CD4-positive, alpha-beta T cell (primary cell): ENCODE measurements around the gene PRKCH. TPM values are rescaled to one million over a fixed set of nuclear protein-coding genes. Genes with fewer than 3 reads are reported as not detected.

Experiments
- ATAC-seq: fragments of 200-7000 bp; cut with Tn5 transposase; one replicate; pipeline ENCODE4 v1.10.0; 2022; ENCODE audit warnings: mild to moderate bottlenecking; ENCODE audit not compliant: poor library complexity
- CTCF ChIA-PET: fragments of 350-600 bp; sonication (Branson Sonifier 250); formaldehyde crosslinking; loops from one replicate; lab custom pipeline; 2021; ENCODE audit warnings: antibody characterized with exemption, inconsistent platforms; lab: Charles Lee
- POLR2A ChIA-PET: fragments of 350-600 bp; sonication (Branson Sonifier 250); formaldehyde crosslinking; loops from one replicate; lab custom pipeline; 2021; ENCODE audit warnings: antibody characterized with exemption, inconsistent platforms; lab: Charles Lee
- DNase-seq, 14 experiments: peaks; one replicate each; pipeline ENCODE4 v3.0.0-alpha.2; 2013 to 2020; ENCODE audit warnings: mixed read lengths in 2 of 14
- H3K27ac ChIP-seq, 2 donors: one replicate each; pipeline versions ENCODE4 v1.5.1 to v1.7.0; 2013; ENCODE audit warnings: low read length in 2 of 2, low read depth in 1 of 2, mild to moderate bottlenecking in 1 of 2
- H3K27me3 ChIP-seq, 2 experiments: 1 replicate in 1 of 2; 2 replicates in 1 of 2; pipeline versions ENCODE4 v1.6.1 to v1.7.0; 2013; ENCODE audit warnings: low read length in 2 of 2, control low read depth in 1 of 2, mild to moderate bottlenecking in 1 of 2, moderate library complexity in 1 of 2; ENCODE audit not compliant: insufficient read depth in 2 of 2, control insufficient read depth in 1 of 2
- H3K36me3 ChIP-seq: one replicate; pipeline ENCODE4 v1.6.1; 2013; ENCODE audit warnings: low read length, control low read depth; ENCODE audit not compliant: insufficient read depth
- H3K4me1 ChIP-seq: one replicate; pipeline ENCODE4 v1.6.1; 2013; ENCODE audit warnings: low read length, control low read depth; ENCODE audit not compliant: insufficient read depth
- H3K4me3 ChIP-seq: one replicate; pipeline ENCODE4 v1.5.1; 2013; ENCODE audit warnings: mild to moderate bottlenecking, low read length, moderate library complexity
- H3K9me3 ChIP-seq, 2 experiments: 1 replicate in 1 of 2; 2 replicates in 1 of 2; pipeline versions ENCODE4 v1.6.1 to v1.7.0; 2013; ENCODE audit warnings: low read length in 2 of 2, mild to moderate bottlenecking in 2 of 2, control low read depth in 1 of 2, moderate library complexity in 1 of 2; ENCODE audit not compliant: control insufficient read depth in 1 of 2, insufficient read depth in 1 of 2
- H3K27ac Mint-ChIP-seq: one replicate; pipeline ENCODE4 v1.8.0; 2020; ENCODE audit warnings: mixed read lengths
- H3K27me3 Mint-ChIP-seq: one replicate; pipeline ENCODE4 v1.8.0; 2021; ENCODE audit warnings: mixed read lengths
- H3K36me3 Mint-ChIP-seq: one replicate; pipeline ENCODE4 v1.8.0; 2021; ENCODE audit warnings: low read depth, mixed read lengths
- H3K4me1 Mint-ChIP-seq: one replicate; pipeline ENCODE4 v1.8.0; 2021; ENCODE audit warnings: low read depth, mixed read lengths
- H3K4me3 Mint-ChIP-seq: one replicate; pipeline ENCODE4 v1.8.0; 2020; ENCODE audit warnings: mild to moderate bottlenecking, mixed read lengths
- H3K9me3 Mint-ChIP-seq: one replicate; pipeline ENCODE4 v1.8.0; 2020; ENCODE audit warnings: mixed read lengths
- intact Hi-C, 2 experiments: fragments of 100-400 bp; cut with DNase I in 1 of 2; cut with micrococcal nuclease in 1 of 2; formaldehyde crosslinking; loops; one replicate each; pipeline versions ENCODE4 v1.15.1 to v1.9.0; 2023 to 2025; cut with DNase I, micrococcal nuclease
- total RNA-seq, 174 experiments: library from RNA in 2 of 174; stranded (reverse) in 2 of 174; gene quantifications; one replicate each; pipeline ENCODE4 v1.2.3 and lab custom pipeline; 2021 to 2026
- TF ChIP-seq, protein P1 (sequence below): fragments of 200-600 bp; IDR thresholded peaks from one replicate; pipeline ENCODE4 v1.8.0; 2022; ENCODE audit warnings: antibody characterized with exemption, mild to moderate bottlenecking

The PRKCH gene
- total RNA-seq, 2 experiments from 2014 or later, result 378 to 385 TPM

DNA sequence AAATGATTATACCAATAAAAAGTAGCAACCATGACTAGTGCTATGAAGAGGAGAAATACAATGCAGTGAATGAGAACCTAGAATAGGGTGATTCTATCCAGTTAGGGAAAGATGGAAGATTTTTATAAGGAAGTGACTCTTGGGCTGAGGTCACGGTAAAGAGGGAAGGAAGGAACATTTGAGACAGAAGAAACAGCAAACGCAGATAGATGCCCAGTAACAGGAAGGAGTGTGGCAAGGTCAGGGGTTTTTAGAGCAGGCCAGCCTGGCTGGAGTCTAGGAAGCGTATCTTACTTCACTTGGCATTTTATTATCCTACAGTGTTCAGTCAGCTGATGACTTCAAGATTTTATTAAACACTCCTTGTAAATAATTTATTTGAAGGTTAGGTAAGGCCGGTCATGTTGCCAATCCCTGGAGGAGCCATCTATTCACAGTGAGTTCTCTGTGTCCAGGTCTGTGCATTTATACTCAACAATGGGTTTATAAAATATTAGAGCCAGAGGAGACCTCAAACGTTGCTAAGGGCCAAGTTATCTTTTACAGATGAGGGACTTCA is 170.6 kb downstream of the PRKCH start:
- Histone ChIP-seq H3K4me1 (peaks cover 52% of the 10 kb centered on the region), H3K9me3 (no peaks in the 10 kb centered on the region), H3K27ac (peak overlapping the region in 1 of 2 donors; percentile 40), H3K4me3 (no peak overlapping the region), H3K27me3 (no peaks in the 10 kb centered on the region), H3K36me3 (peaks cover 96% of the 10 kb centered on the region)
- H3K9me3 Mint-ChIP-seq, result no peaks in the 10 kb centered on the region
- no peak overlapping the region for H3K27ac Mint-ChIP-seq
- no peak overlapping the region for H3K4me3 Mint-ChIP-seq
- ATAC-seq (no peak), DNase-seq (no peak)
- H3K4me1 Mint-ChIP-seq, result peaks cover 25% of the 10 kb centered on the region
- CTCF ChIA-PET, result interaction anchor here (1.1 to 2.2 kb wide), 4 partner anchors 15 to 26 kb away, joined by 3 to 7 read pairs (median 4); no protein-coding TSS in a partner anchor
- no peaks in the 10 kb centered on the region for H3K36me3 Mint-ChIP-seq
- POLR2A ChIA-PET, result interaction anchor here (1.0 to 3.8 kb wide), 3 partner anchors 12 to 15 kb away, joined by 4 to 28 read pairs (median 5); no protein-coding TSS in a partner anchor
- H3K27me3 Mint-ChIP-seq, result no peaks in the 10 kb centered on the region
- TF ChIP-seq, protein P1, sequence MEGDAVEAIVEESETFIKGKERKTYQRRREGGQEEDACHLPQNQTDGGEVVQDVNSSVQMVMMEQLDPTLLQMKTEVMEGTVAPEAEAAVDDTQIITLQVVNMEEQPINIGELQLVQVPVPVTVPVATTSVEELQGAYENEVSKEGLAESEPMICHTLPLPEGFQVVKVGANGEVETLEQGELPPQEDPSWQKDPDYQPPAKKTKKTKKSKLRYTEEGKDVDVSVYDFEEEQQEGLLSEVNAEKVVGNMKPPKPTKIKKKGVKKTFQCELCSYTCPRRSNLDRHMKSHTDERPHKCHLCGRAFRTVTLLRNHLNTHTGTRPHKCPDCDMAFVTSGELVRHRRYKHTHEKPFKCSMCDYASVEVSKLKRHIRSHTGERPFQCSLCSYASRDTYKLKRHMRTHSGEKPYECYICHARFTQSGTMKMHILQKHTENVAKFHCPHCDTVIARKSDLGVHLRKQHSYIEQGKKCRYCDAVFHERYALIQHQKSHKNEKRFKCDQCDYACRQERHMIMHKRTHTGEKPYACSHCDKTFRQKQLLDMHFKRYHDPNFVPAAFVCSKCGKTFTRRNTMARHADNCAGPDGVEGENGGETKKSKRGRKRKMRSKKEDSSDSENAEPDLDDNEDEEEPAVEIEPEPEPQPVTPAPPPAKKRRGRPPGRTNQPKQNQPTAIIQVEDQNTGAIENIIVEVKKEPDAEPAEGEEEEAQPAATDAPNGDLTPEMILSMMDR, result no peak
- intact Hi-C loops, result no loop called here

DNA sequence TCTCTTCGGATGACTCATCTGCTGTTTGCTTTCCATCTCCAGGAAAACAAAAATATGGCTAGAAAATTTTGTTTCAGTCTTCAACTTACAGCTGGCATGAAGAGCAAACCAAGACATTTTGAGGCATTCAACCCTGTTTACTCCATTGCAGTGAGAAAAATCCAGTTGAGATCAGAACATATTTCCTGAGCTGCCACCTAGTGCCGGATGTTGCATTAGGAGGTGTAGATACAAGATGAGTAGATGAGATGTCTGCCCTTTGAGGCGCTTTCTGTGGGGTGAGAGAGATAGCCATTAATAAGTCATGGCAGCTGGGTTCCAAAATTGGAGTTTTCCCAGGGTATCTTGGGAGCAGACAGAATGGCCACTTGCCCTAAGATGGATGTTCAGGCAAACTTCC is 171.1 kb downstream of the PRKCH start:
- no peaks in the 10 kb centered on the region for H3K9me3 ChIP-seq
- no peaks in the 10 kb centered on the region for H3K36me3 Mint-ChIP-seq
- intact Hi-C loops, result no loop called here
- ChIA-PET POLR2A (interaction anchor here (0.7 to 3.8 kb wide), 4 partner anchors 11 to 20 kb away, joined by 4 to 28 read pairs (median 4); no protein-coding TSS in a partner anchor), CTCF (interaction anchor here (1.1 to 2.2 kb wide), 7 partner anchors 9 to 27 kb away, joined by 3 to 7 read pairs (median 5); no protein-coding TSS in a partner anchor)
- DNase-seq (peak in 4 of 14 experiments; percentile 30 to 60 (median 48)), ATAC-seq (peak; percentile 63)
- H3K4me1 Mint-ChIP-seq, result peaks cover 20% of the 10 kb centered on the region
- H3K27me3 ChIP-seq, result no peaks in the 10 kb centered on the region
- H3K27ac Mint-ChIP-seq, result no peak overlapping the region
- TF ChIP-seq, protein P1, result peak; percentile 31
- peak overlapping the region in 1 of 2 donors; percentile 40 for H3K27ac ChIP-seq
- peaks cover 96% of the 10 kb centered on the region for H3K36me3 ChIP-seq
- no peak overlapping the region for H3K4me3 ChIP-seq
- no peak overlapping the region for H3K4me3 Mint-ChIP-seq
- peaks cover 49% of the 10 kb centered on the region for H3K4me1 ChIP-seq
- no peaks in the 10 kb centered on the region for H3K9me3 Mint-ChIP-seq
- H3K27me3 Mint-ChIP-seq, result no peaks in the 10 kb centered on the region

DNA sequence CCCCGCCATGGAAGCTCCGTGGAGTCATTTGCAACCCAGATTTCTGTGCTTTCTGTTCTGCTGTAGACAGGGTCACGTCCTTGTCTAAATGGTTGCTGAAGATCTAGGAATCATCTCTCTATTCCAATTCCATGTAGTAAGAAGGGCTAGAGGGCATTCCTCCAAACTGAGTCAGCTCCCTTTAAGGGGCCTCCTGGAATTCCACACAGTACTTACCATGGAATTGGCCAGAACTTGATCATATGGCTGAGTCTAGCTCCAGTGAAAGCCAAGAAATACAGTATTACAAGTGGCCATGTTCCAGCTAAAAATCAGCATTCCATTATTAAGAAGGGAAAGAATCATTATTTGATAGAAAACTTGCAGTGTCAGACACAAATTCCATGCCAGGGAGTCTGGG is 171.9 kb downstream of the PRKCH start:
- H3K36me3 Mint-ChIP-seq, result no peaks in the 10 kb centered on the region
- intact Hi-C loops, result no loop called here
- H3K27me3 Mint-ChIP-seq, result no peaks in the 10 kb centered on the region
- H3K27ac Mint-ChIP-seq, result no peak overlapping the region
- H3K36me3 ChIP-seq, result peaks cover 97% of the 10 kb centered on the region
- no peak overlapping the region for H3K4me3 ChIP-seq
- H3K9me3 Mint-ChIP-seq, result no peaks in the 10 kb centered on the region
- H3K4me1 Mint-ChIP-seq, result peaks cover 21% of the 10 kb centered on the region
- ChIA-PET CTCF (interaction anchor here (1.3 to 2.2 kb wide), 6 partner anchors 8 to 28 kb away, joined by 3 to 7 read pairs (median 5); no protein-coding TSS in a partner anchor), POLR2A (interaction anchor here (0.7 to 3.8 kb wide), 4 partner anchors 9 to 20 kb away, joined by 3 to 28 read pairs (median 4); no protein-coding TSS in a partner anchor)
- H3K4me1 ChIP-seq, result peaks cover 54% of the 10 kb centered on the region
- no peak overlapping the region for H3K4me3 Mint-ChIP-seq
- no peaks in the 10 kb centered on the region for H3K9me3 ChIP-seq
- TF ChIP-seq, protein P1, result no peak
- no peak for ATAC-seq
- no peak overlapping the region for H3K27ac ChIP-seq
- no peak for DNase-seq
- H3K27me3 ChIP-seq, result no peaks in the 10 kb centered on the region
